GM18508 (cell line): ENCODE results near the gene PHF13.

ENCODE experiments used
- ATAC-seq: cut with Tn5 transposase; IDR thresholded peaks from one replicate; pipeline ENCODE4 v1.9.1; 2021; ENCODE audit warnings: moderate number of reproducible peaks; ENCODE audit not compliant: insufficient read depth, unreplicated experiment

The PHF13 gene

GRCh38 chr1:6601049-6601922 is 12.2 kb upstream of the PHF13 start:
- no peak for ATAC-seq

GRCh38 chr1:6601923-6602668 is 11.4 kb upstream of the PHF13 start:
- ATAC-seq: no peak

GRCh38 chr1:6602669-6603237 is 10.8 kb upstream of the PHF13 start, which contains the start of gene KLHL21:
Gene KLHL21, minus strand, starts transcription at chr1:6602869. Its CDS starts 52 bp downstream, at chr1:6602817.
- no peak for ATAC-seq

GRCh38 chr1:6603238-6603914 is 10.2 kb upstream of the PHF13 start:
- ATAC-seq: no peak

- no peak for ATAC-seq
Observed at GRCh38 chr1:6603915-6604558, 9.5 kb upstream of the PHF13 start.

- ATAC-seq: peak; percentile 8
Observed at GRCh38 chr1:6612641-6613360, 730 bp upstream of the PHF13 start.

GRCh38 chr1:6614019-6614928 is 743 bp downstream of the PHF13 start:
- ATAC-seq: no peak

GRCh38 chr1:6614929-6615785 is 1.6 kb downstream of the PHF13 start:
- ATAC-seq: no peak

- ATAC-seq: no peak
Observed at GRCh38 chr1:6619045-6619444, 5.5 kb downstream of the PHF13 start.

GRCh38 chr1:6621429-6622391 is 8.2 kb downstream of the PHF13 start:
- no peak for ATAC-seq

GRCh38 chr1:6622396-6623152 is 9.0 kb downstream of the PHF13 start:
- ATAC-seq: no peak

GRCh38 chr1:6623269-6623965 is 9.9 kb downstream of the PHF13 start:
- ATAC-seq: no peak

GRCh38 chr1:6624710-6625583 is 11.4 kb downstream of the PHF13 start, which contains the start of gene THAP3:
Gene THAP3, plus strand, starts transcription at chr1:6624868. Its CDS starts 351 bp downstream, at chr1:6625219.
- ATAC-seq: no peak

GRCh38 chr1:6625584-6626149 is 12.1 kb downstream of the PHF13 start:
- ATAC-seq: no peak
